ENCODE data around the gene DBX1. TPM values are rescaled to one million over a fixed set of nuclear protein-coding genes. Genes with fewer than 3 reads are reported as not detected.

The DBX1 gene
- total RNA-seq, 1 donor from 2014 or later, result not detected

DNA sequence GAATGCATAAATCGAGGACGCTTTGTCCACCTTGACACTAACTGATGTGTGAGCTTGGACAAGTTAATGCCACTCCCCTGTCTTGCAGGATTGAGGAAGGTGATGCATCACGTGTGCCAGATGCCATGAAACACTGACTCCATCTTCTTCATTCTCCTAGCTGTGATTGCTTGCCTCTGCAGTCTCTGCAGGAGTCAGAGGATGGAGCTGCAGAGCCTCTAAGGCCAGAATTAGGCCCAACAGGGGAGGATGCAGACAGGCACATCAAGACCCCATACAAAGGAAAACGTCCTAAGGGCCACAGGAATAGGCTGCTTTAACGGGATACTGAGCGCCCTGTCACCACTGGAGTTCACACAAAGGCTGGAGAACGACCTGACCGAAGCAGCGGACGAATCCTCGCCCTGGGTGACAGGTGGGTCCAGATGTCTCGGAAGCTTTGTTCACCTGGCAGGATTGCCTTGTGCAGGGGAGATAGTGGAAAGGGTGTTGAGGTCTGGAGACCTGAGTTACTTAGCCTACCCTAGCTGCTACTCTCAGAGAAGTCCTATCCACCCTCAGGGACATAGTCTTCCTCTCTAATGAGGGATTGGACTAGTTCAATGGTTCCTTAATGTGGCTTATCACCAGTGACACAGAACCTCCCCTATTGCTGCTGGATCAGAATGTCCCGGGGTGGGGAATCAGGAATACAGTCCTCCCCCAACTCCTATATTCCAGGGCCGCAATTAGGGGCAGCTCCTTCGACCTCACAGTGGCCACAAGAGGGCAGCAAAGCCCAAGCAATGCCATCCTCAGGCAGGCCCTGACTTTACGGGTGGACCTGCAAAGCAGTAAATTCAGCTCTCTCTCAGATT is 32.4 kb downstream of the DBX1 start:
- DNase-seq (ENCODE audit: low spot score in 2 of 2) (peak; percentile 36 to 61), FAIRE-seq (no peak)

DNA sequence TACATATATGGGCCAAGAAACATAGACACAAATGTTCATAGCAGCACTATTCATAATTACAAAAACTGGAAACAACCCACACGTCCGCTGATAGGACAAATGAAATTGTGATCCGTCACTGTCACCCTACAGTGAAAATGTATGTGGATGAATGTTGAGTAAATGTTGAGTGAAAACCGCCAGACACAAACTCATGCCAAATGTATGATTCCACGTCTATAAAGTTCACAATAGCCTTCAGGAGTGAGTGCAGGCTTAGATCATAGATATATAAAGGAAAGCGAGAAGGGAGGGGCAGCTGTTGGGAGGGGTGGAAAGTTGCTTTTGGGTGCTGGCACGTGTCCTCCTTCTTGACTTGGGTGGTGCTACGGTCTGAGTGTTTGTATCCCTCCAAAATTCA is 33.6 kb downstream of the DBX1 start:
- no peak for FAIRE-seq

DNA sequence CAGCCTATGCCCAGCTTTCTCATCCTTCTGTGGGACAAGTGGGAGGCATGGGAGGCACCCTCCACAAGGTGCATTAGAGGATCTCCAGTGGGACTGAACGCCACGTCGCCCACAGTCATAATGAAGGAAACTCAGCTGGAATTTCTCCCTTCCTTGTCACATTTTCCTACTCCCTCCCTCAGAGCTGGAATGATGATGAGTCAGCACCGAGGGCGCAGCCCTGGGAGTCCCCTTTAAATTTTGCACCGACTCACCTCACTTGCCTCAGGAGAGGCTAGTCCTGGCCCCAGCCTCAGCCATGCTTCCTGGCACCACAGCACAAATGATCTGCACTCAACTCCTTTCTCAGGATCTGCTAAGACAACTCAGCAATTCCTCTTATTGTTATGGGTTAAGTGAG is 34.3 kb downstream of the DBX1 start:
- DNase-seq (ENCODE audit: low spot score in 2 of 2) (no peak), FAIRE-seq (no peak)

More for the DNA sequence above, 33.6 kb downstream of the DBX1 start:
- no peak for DNase-seq (ENCODE audit: low spot score in 2 of 2)

DNA sequence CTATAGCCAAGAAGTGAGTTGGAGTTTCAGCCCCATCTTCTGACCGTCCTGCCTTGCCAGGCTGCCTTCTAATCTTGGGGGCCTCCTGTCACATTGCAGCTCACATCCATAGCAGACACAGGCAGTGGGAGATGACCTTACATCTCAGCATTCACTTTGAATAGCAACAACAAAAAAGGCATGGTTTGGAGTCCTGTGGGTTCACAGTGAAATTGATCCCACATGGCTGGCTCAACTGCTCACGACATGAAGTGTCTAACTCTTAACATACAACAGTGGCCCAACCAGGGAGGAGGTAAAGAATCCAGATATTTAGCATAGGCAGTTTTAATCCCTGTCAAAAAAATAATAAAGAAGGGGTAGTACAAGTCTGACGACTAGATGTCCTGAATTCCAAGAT is 38.1 kb downstream of the DBX1 start:
- no peak for FAIRE-seq
- DNase-seq (ENCODE audit: low spot score in 2 of 2), result no peak

DNA sequence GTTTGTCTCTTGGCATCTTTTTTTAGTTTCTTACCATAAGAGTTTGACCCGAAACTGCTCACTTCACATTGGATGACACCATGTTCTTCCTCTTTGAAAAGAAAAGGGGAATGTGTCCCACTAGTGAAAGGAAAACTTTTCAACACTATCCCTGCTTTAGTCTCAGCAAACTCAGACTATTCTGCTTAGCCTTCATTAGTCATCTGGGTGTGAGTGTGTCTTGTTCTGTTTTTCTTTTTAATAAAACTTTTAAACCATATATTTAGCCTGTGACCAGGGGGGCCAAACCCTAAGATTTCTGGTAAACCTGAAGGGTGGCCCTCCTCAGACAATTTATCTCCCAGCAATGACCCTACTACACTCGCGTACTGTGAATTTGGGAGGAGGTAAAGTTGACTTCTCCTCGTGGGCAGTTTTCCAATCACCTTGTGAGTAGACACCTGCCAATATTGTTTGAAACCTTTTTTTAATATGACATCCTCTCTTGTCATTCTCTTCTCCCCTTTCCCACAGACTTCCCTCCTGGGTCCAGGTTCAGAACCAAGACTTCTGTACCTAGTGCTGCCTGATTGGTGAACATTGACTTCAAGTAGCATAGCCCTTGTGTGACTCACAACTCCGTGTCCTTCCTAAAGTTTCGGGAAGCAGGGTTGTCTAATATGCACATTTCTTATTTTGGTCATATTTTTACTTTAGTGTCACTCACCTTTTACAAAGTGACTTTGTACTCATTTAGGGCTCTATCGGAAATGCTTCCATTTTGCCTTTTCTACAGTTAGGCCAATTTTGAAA is 39.9 kb downstream of the DBX1 start:
- DNase-seq (ENCODE audit: low spot score in 2 of 2) (no peak), FAIRE-seq (no peak)

DNA sequence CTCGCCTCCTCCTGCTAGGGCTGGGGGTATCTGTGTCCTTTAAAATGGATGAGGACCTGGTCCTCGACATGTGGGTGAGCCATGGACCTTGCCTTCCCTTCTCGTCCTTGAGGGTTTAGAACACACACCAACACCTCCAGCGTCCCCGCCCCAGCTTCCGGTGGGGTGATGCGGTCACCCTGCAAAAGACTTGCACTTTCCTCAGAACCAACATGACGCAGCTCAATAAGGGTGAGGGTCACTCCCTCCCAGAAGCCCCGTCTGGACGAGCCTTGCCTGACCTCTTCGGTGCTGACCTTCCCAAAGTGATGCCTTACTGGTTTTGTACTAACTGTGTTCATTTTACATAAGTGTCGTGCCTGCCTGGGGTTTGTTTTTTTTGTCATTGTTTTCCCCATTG is 41.0 kb downstream of the DBX1 start:
- DNase-seq (ENCODE audit: low spot score in 2 of 2) (no peak), FAIRE-seq (no peak)

DNA sequence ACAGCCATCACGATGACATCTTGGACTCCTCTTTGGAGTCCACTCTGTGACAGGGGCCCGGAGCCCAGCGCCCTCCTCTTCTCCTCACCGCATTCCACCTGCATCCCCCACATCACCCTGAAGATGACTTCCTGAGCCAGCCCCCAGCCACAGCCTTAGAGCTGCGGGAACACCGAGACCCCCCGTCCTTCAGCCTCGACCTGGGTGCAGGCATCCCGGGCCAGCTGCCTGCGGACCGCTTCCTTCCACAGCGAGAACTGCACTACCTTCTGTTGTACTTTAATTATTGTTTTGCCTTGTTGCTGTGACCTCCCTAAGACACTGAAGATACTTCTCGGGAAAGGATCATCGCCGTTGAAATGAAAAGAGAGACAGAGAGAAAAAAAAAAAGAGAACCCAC is 42.1 kb downstream of the DBX1 start:
- FAIRE-seq (no peak), DNase-seq (ENCODE audit: low spot score in 2 of 2) (no peak)

DNA sequence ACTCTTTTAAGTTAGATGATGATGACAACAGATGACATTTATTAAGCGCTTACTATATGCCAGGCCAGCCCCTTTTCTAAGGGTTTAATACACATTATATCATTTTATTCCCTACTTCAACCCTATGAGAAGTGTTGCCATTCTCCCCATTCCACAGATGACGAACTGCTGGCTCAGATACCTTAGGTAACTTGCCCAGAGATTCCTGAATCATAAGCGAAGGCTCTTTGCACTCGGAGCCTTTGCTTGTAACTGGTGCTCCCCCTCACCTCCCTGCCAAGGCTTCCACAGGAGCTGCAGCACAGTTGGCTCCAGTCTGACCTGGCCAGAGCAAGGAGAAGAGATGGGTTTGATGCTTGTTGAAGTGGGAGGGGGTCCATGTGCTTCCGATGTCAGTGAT is 43.0 kb downstream of the DBX1 start:
- FAIRE-seq (no peak), DNase-seq (ENCODE audit: low spot score in 2 of 2) (no peak)

DNA sequence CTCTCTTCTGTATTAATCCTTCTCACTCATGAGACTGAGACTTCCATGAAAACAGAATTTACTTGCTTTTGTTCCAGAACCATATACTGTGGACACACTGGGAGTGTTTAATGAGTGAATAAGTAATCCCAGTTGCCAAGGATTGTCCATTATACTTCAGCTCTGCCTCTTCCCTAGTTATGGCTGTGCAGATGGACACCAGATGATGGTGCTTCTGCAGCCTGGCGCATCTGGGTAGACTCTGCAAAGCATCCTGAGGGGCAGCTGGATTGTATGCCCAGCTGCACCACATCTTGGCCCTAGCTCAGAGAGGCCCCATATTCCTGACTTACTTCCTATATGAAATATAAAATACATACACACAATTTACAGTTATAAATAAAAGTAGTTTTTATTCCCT is 43.5 kb downstream of the DBX1 start:
- FAIRE-seq (no peak), DNase-seq (ENCODE audit: low spot score in 2 of 2) (no peak)

DNA sequence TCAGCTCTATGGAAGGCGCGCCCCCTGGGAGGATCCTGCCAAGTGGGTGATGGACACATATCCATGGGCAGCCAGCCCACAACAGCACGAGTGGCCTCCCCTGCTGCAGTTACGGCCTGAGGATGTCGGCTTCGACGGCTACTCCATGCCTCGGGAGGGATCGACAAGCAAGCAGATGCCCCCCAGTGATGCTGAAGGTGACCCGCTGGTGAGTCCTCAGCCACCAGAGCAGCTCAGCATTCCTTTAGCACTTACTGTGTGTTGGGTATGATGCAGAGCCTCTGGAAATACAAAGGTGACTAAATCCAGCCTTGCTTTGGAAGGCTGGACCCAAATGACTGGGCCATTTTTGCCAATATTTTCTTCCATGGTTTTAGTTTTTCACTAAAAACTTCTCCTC is 45.7 kb downstream of the DBX1 start:
- FAIRE-seq (no peak), DNase-seq (ENCODE audit: low spot score in 2 of 2) (no peak)

DNA sequence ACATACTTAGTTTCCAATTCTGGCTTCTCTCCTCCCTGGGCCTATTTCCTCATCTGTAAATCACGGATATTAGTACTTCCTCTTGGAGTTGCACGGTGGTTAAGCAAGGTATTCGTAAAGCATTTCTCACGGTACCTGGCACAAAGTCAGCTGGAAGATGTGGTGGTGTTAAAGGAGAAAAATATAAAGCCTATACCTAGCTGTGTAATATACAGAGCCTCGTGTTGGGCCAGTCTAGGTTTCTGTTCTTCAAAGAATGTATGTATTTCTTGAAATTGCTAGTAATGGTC is 47.2 kb downstream of the DBX1 start:
- no peak for DNase-seq (ENCODE audit: low spot score in 2 of 2)
- FAIRE-seq, result no peak

DNA sequence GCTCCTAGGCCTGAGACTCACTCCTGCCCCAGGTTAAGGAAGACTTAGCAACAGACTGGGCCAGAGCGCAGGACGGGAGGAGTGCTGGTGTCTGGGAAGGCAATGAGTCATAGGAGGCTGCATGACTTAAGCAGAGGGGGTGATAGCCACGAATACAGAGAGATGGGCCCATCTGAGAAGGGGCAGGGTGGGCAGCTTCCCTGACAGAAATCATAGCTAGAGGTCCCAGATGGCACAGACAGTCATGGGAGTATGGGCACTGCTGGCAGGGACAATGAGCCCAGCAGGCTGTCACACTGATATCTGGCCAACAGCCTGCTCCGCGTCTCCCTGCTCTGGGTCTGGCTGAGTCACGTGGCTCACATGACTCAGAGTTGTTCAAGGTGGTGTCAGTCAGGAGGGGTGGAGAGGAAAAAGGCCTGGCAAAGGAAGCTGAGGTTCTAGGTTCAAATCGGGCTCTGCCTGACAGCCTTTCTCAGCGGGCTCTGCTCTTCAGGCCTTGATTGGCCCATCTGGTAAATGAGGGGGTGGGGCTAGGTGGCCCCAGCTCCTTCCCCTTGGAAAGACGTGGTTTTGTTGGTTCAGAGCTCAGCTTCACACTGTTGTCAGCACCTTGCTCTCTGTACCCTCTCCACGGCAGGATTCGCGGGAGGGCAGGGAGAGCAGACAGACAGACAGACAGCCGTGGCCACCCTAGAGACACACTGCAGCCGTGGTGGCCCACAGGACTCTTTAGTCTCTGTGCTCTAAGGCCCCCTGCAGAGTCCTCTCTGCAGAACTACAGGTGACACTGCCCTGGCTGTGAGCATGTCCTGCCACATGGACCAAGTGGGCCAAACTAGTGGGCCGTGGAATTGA is 47.8 kb downstream of the DBX1 start:
- DNase-seq (ENCODE audit: low spot score in 2 of 2), result peak; percentile 36 to 64
- FAIRE-seq, result no peak

DNA sequence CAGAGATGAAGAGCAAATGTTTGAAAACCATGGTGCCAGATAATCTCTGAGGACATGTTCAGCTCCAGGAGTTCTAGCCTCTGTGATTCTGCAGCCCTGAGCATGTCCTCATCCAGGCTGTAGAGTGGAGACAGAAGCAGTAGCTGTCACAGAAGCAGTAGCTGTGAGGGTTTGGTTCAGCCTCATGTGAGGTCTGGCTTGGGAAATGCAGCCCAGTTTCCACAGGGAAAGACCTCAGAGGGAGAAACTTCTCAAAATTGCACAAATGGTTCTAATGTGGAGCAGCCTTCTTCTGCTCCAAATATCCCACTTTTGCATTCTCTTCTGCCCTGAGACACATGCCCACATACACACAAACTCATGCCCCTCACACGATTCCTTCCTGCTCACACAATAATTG is 48.4 kb downstream of the DBX1 start:
- DNase-seq (ENCODE audit: low spot score in 2 of 2) (no peak), FAIRE-seq (no peak)

DNA sequence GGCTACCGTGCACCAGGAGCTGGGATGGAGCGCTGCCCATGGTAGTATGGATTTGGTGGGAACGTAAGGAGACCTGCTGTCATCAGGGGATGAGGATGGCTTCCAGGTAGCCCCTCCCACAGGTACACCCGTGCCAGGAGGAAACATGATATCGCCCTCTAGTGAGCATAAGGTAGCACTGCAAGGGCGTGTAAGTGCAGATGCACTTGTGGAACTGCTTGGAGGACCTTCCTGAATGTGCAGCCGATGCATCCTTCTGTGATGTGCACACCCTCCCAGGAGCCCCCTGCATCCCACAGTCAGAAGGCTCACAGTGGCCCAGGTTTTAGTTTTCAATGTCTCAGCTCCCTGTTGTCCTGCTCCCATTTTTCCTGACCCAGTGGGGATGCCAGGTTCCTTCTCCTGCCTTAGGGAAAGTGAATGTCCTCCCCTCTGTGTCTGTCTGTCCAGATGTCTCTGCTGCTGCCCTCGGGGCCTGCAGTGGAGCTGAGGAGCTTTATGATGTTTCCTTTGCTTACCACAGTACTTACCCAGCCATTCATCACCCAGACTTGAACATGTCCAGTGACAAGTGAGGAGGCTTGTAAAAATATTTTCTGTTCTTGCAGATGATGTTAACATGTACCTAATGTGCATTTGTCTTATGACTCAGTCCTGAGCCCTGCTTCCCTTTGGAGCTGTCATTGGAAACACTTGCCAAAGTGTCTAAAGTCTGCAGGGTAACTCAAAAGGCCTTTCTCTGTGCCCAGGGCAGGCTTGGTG is 49.2 kb downstream of the DBX1 start:
- DNase-seq (ENCODE audit: low spot score in 2 of 2) (peak in 1 of 2 donors; percentile 33), FAIRE-seq (no peak)

DNA sequence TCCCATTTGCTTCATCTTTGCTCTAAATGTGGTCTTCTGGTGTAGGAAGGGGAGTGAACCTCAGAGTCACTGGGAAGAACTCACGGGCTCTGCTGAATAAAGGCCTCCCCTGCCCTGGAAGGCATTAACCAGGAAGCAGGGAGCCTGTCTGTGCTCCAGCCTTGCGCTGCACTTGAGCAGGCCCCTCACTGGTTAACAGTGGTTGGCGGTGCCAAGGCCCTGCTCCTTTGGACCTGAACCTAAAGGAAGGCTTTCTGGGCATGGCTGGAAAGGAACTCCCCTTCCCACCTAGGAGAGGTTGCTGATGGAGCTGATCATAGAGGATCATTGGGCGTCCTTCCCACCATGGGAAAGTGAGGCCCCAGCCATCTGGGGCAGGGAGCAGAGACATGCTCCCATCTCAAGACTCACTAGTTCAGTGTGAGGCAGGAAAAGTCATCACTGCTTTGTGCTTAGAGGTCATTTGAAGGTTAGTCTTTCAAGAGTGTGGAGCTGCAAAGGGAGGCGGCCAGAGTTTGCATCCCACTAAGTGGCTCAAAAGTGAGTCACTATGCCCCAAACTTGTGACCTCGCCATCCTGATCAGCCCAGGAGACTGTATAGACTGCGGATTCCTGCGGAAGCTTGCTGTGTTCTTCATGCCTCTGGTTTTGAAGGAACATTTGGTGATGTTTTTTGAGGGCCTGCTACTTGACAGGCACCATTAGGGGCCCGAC is 50.4 kb downstream of the DBX1 start:
- DNase-seq (ENCODE audit: low spot score in 2 of 2) (no peak), FAIRE-seq (no peak)

Other genes with a start within 250 kb of the DBX1 start
- gene HTATIP2, start 203.2 kb upstream of the DBX1 start, total RNA-seq, result 2.9 TPM
- gene PRMT3, start 227.2 kb upstream of the DBX1 start, total RNA-seq, result 23.6 TPM